ENCODE measurements around the gene RPL7A. TPM values are rescaled to one million over a fixed set of nuclear protein-coding genes. Genes with fewer than 3 reads are reported as not detected.

RPL7A gene
- total and polyA plus RNA-seq, 2 of the 4 experiments (the other 2 are of a cell fraction): 3,220 to 4,096 TPM

GRCh38 chr9:133307301-133307700 lies 40.7 kb upstream of the RPL7A start:
- intact Hi-C loops (cut with micrococcal nuclease) (no loop called here), dilution Hi-C loops (cut with HindIII; ENCODE audit: low sequenced_read_pairs, unreplicated experiment) (no loop called here), in situ Hi-C loops (cut with MboI; ENCODE audit: low sequenced_read_pairs) (no loop called here)
- no peak overlapping the region for H3K14ac ChIP-seq (replicated peaks; ENCODE audit: low read depth, low read length)
- H4K91ac ChIP-seq (ENCODE audit: insufficient read depth, low read depth, low read length): no peak overlapping the region
- H3K79me1 ChIP-seq (ENCODE audit: low read depth in 1 of 2, low read length in 2 of 2): no peaks in the 10 kb centered on the region
- H3K4ac ChIP-seq (ENCODE audit: low read depth, low read length): no peak overlapping the region
- no peak overlapping the region for H2BK15ac ChIP-seq (ENCODE audit: low read depth, low read length)
- POLR2A ChIA-PET (ENCODE audit: unreplicated experiment): no interaction called here
- H2BK20ac ChIP-seq (ENCODE audit: low read depth, low read length): no peak overlapping the region
- 69% methylated on average over 13 of the region's 16 CpGs; no CpG with 5 or more reads in 1 of the 2 experiments for WGBS, 2 experiments (ENCODE audit: extremely low coverage in 2 of 2, insufficient read length in 1 of 2)
- no peaks in the 10 kb centered on the region for H3K9me1 ChIP-seq (ENCODE audit: insufficient read depth, low read length)
- no peak overlapping the region for H2AFZ ChIP-seq (replicated peaks; ENCODE audit: low read length, poor library complexity)
- H3K27ac ChIP-seq (ENCODE audit: insufficient read depth, low read length): no peak overlapping the region
- no peak overlapping the region for H2AK5ac ChIP-seq (ENCODE audit: low read depth, low read length)
- H3K36me3 ChIP-seq (ENCODE audit: control insufficient read depth, insufficient read depth, low read length): no peaks in the 10 kb centered on the region
- H3K9ac ChIP-seq (ENCODE audit: low read depth, low read length): no peak overlapping the region
- no peak overlapping the region for H3K18ac ChIP-seq (ENCODE audit: low read depth, low read length)
- no peak overlapping the region for H3K23ac ChIP-seq (ENCODE audit: low read depth, low read length)
- H2BK5ac ChIP-seq (ENCODE audit: low read depth, low read length, poor library complexity, severe bottlenecking): no peak overlapping the region
- BruUV-seq (replicated peaks): no TSS peak
- no peak overlapping the region for H2BK120ac ChIP-seq (ENCODE audit: low read depth, low read length)
- no peak overlapping the region for H4K8ac ChIP-seq (ENCODE audit: low read depth in 2 of 2, low read length in 2 of 2)
- no peak for DNase-seq
- H3K4me3 ChIP-seq (ENCODE audit: insufficient read depth, low read depth, low read length): no peak overlapping the region
- H3K56ac ChIP-seq (ENCODE audit: extremely low read depth, insufficient read depth, low read length): no peak overlapping the region
- H3K9me3 ChIP-seq (ENCODE audit: control insufficient read depth, insufficient read depth, low read length): 0 out of 2 replicates have a peak, but pooled peaks cover 1% of the 10 kb centered on the region
- no peaks in the 10 kb centered on the region for H3K4me1 ChIP-seq (ENCODE audit: control insufficient read depth, insufficient read depth, low read length)
- no peak overlapping the region for H4K5ac ChIP-seq (ENCODE audit: low read depth, low read length)
- no peak overlapping the region for H3K4me2 ChIP-seq (ENCODE audit: low read depth, low read length)
- peaks cover 7% of the 10 kb centered on the region; the same call in 1 of the 2 replicates for H3K27me3 ChIP-seq (ENCODE audit: control insufficient read depth, insufficient read depth, low read length)
- TF ChIP-seq CEBPB (IDR thresholded peaks at IDR 0.05; ENCODE audit: low read depth, low read length) (no peak), MAZ (IDR thresholded peaks at IDR 0.05; ENCODE audit: borderline replicate concordance, low read depth, low read length) (no peak), USF2 (IDR thresholded peaks at IDR 0.05; ENCODE audit: low read depth, low read length) (no peak), FOS (IDR thresholded peaks at IDR 0.05; ENCODE audit: low read depth, low read length) (no peak), RCOR1 (IDR thresholded peaks at IDR 0.05; ENCODE audit: insufficient replicate concordance, low read length) (no peak), MAFK (IDR thresholded peaks at IDR 0.05; ENCODE audit: low read depth, low read length) (no peak), POLR2A (IDR thresholded peaks at IDR 0.05; ENCODE audit: low read depth, low read length) (no peak), RFX5 (IDR thresholded peaks at IDR 0.05; ENCODE audit: low read depth, low read length) (no peak), RAD21 (IDR thresholded peaks at IDR 0.05; ENCODE audit: low read length) (no peak), ELK1 (IDR thresholded peaks at IDR 0.05; ENCODE audit: borderline replicate concordance, low read depth, low read length) (no peak), CHD1 (IDR thresholded peaks at IDR 0.05; ENCODE audit: low read depth, low read length) (no peak), CTCF (conservative IDR thresholded peaks at IDR 0.05; ENCODE audit: low read depth, low read length) (no peak), SMC3 (IDR thresholded peaks at IDR 0.05; ENCODE audit: low read depth, low read length) (no peak), BHLHE40 (IDR thresholded peaks at IDR 0.05; ENCODE audit: low read depth, low read length) (no peak), NFE2L2 (IDR thresholded peaks at IDR 0.05; ENCODE audit: low read depth, low read length) (no peak), MXI1 (IDR thresholded peaks at IDR 0.05; ENCODE audit: borderline replicate concordance, low read depth, low read length) (no peak)
- no peaks in the 10 kb centered on the region for H4K20me1 ChIP-seq (ENCODE audit: insufficient read depth, low read length)
- no peak overlapping the region for H2AK9ac ChIP-seq (replicated peaks; ENCODE audit: low read depth, low read length, poor library complexity)
- CTCF ChIA-PET: no interaction called here
- no peak for ATAC-seq (ENCODE audit: low read depth)

Measured in IMR-90 (cell line).